Superior temporal gyrus (tissue), 1 donor: ENCODE data around the gene NUP214.
"Not testable (repeated sequence)": the region's sequence is repeated elsewhere in the genome, so short reads cannot be mapped to it uniquely, and the experiment has no call there.

Experiments used
- DNase-seq: peaks from one replicate; pipeline ENCODE4 v3.0.0-alpha.2; 2016; ENCODE audit errors: extremely low spot score

The NUP214 gene

GRCh38 chr9:131096269-131097125 lies 28.9 kb upstream of the NUP214 start, which contains the start of gene AIF1L:
AIF1L (plus strand) TSS chr9:131096531; CDS start chr9:131096630, 99 bp downstream.
- DNase-seq = peak; percentile 63

DNA sequence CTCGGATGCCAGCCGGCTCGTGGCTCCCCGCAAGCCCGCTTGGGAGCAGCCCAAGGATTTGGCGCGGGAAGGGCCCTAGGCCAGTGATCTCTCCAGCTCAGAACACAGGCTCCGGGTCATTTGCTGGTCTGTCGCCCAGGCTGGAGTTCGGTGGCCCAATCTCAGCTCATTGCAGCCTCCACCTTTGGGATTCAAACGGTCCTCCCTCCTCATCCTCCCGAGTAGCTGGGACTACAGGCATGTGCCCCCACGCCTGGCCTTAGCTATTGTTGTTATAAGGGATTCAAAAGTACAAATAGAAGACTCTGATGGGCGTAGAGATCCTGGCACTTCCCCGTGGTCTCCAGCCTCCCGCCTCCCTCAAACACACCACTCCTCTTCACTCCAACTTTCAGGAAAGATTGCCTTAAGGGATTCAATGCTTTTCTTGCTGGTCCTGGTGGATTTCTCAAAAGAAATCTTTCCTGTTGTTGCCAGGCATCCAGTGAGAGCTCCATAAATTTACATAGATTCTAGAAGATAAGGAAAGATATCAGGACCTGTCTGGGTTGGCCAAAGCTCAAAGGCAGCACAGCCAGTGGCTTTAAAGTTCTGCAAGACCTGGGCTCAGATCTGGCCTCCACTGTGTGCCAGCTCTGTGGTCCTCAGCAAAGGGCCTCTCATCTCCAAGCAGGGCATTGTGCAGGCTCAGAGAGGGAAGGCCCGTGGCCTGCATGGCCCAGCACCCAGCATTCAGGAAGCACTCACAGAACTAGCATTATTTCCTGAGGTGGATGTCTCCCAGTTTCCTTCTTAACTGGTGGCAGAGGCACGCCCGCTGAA lies 28.0 kb upstream of the NUP214 start:
- DNase-seq = no peak

- DNase-seq = no peak
These were observed 27.5 kb upstream of the NUP214 start for GRCh38 chr9:131097948-131098278.

DNA sequence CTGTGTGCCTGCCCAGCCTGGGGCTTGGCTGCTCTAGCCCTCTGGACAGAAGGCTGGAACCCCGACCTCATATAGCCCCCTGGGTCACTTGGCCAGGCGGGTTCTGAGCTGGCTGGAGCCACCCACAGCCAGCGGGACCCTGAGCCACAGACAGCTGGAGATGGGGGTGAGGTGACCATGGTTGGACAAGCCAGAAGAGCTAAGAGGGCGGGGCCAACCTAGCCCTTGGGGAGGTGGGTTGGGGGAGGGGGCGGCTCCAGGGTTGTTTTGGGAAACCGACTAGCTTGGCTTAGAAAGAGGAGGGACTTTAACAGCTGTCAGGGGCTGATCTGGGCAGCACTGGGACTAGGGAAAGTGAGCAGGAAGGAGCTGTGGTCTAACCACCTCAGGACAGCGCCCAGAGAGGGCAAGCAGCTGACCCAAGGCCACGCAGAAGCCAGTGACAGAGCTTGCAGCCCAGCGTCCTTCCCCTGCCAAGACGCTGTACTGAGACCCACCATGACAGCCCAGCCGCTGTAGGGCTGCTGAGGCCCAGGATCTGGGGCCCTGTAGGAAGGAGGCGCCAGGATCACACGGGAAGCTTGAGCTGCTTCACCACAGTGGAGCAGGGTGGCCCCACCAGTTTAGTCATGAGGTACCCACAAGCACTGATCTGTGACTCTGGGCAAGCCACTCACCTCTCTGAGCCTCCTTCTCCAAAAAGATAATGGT lies 26.8 kb upstream of the NUP214 start:
- no peak for DNase-seq

DNA sequence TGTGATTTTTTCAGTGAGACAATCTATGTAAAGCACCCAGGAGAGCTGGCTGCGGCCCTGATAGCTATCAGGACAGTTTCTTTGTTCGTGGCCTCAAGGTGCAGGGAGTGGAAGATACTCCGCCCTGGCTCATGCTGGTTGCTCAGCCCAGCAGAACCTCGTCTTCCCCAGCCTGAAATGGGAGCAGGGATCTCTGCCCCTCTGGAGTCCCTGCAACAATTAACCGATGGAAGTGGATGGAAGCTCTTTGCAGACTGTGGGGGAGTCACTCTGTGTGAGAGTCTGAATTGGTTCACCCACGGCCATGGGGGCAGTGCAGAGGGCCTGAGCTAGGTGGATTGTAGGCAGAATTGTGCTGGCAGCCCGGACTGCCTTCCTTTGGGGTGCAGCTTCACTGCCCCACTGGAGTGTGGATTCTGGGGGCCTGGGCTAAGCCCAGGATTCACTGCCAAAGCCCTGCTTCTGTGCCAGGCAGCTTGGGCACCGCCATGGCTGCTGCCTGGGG lies 26.2 kb upstream of the NUP214 start:
- DNase-seq = no peak

DNA sequence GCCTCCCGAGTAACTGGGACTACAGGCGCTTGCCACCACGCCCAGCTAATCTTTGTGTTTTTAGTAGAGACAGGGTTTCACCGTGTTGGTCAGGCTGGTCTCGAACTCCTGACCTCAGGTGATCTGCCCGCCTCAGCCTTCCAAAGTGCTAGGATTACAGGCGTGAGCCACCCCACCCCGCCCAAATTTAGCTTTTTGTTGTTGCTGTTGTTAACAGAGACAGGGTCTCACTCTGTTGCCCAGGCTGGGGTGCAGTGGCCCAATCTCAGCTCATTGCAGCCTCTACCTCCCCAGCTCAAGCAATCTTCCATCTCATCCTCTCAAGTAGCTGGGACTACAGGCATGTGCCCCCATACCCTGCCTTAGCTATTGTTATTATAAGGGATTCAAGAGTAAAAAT lies 25.5 kb upstream of the NUP214 start:
- DNase-seq = not testable (repeated sequence)

DNA sequence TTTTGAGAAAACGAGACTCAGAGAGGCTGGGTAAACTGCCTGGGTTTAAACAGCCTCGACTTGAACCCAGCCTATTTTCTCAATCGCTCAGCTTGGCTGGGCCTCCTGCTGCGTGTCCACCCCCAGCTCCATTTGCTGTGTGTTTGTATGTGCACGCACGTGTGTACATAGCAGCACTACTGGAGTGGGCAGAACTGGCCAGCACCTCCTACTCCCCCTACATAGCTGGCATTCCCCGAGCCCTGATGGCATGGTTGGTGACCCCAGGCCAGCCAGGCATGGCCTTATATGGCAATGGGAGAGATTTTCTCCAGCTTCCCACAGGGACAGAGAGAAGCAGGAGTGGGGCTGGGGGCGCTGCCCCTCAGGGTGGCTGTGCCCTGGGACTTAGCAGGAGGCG lies 24.9 kb upstream of the NUP214 start:
- no peak for DNase-seq

GRCh38 chr9:131101207-131101964 lies 24.0 kb upstream of the NUP214 start:
- DNase-seq = no peak

GRCh38 chr9:131103024-131103423 lies 22.4 kb upstream of the NUP214 start:
- DNase-seq = no peak

- DNase-seq = no peak
These were observed 21.9 kb upstream of the NUP214 start for GRCh38 chr9:131103535-131103934.

- no peak for DNase-seq
These were observed 21.2 kb upstream of the NUP214 start for GRCh38 chr9:131104016-131104740.

- no peak for DNase-seq
These were observed 19.4 kb upstream of the NUP214 start for GRCh38 chr9:131105952-131106351.

- DNase-seq = no peak
These were observed 17.6 kb upstream of the NUP214 start for GRCh38 chr9:131107760-131108159.

- no peak for DNase-seq
These were observed 14.1 kb upstream of the NUP214 start for GRCh38 chr9:131111186-131111853.

DNA sequence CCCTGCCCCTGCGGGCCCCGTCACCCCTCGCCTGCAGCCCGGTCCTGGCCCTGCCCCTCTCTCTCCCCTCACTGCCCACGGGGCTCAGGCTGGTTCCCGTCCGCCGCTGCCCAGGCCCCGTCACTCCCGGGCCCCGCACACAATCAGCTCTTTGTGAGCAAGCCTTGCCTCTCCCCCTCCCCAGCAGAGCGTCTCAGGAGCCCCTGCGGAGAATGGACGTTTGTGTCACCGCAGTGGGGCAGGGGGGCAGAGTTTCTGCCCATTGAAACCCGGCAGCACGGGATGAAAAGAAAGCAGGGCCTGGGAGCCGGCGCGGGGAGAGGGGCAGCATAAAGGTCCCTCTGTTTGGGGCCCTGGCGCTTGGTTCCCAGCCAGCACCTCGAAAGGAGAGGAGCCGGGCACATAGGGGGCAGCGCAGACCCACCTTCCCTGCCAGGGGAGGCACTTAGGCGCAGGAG lies 13.5 kb upstream of the NUP214 start:
- DNase-seq = peak; percentile 95

DNA sequence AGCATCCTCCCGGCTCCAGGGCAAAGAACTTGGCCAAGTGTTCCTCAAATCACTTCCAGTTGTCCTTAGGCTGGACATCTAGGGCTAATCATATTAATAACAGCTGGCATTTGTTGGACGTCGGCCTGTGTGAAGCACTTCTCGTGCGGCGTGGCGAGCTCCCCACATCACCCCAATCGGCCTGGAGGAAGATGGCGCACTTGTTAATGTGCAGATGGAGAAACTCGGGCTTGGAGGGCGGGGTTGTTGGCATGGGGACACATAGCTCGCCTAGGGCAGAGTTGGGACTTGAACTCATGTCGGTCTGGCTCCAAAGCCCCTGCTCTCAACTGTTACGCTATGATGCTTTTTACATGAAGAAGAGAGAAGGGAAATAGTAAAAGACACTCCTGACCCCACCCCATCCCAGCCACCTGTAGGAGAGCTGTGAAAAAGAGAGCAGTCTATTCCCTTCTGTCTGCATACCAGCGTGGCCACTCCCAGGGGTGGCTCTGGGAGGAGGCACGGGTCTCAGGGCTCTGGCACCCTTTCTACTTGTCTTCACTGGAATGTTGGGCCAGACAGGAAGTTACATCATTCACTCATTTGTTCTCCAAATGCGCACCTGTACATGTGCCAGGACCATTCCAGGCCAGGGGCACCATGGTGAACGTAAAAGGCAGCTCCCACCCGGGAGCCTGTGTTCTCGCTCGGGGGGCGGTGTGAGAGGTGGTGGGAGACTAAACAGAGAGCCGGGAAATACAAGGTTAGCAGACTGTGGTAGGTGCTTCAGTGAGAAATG lies 12.8 kb upstream of the NUP214 start:
- peak; percentile 57 for DNase-seq

DNA sequence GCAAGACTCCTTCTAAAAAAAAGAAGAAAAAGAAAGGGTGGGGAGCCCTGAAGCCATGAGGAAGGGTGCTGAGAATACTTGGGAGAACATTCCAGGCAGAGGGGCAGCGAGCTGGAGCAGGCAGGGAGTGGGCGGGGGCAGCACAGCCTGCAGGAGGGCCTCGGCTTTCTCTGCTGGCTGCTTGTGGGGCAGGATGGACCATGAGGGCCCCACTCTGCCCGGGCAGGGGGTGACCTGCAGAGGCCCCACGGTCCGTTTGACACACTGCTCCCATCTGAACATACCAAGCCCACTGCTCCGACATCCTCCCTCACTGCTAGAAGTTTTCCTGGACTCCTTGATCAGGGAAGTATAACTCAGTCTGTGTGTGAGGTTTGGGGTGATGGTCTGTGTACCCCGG lies 11.7 kb upstream of the NUP214 start:
- DNase-seq = no peak

DNA sequence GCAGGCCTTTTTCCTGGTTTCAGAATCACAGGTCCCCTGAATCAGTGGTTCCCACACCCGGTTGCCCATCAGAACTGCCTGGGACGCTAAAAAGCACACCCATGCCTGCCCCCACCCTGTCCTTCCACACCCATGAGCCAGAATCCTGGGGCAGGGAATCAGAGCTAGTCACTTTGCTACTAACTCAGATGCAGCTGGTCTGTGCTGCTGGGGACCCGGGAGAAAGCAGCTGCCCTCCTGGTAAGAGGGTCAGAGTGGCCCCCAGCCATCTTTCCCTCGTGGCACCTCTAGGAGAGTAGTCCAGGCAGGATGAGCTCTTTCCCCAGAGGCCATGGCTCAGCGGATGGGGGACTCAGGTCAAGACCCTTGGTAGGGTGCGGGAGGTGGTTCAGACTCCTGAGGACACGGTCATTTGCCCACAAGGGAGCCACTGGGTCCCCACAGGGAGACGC lies 11.3 kb upstream of the NUP214 start:
- DNase-seq = no peak

DNA sequence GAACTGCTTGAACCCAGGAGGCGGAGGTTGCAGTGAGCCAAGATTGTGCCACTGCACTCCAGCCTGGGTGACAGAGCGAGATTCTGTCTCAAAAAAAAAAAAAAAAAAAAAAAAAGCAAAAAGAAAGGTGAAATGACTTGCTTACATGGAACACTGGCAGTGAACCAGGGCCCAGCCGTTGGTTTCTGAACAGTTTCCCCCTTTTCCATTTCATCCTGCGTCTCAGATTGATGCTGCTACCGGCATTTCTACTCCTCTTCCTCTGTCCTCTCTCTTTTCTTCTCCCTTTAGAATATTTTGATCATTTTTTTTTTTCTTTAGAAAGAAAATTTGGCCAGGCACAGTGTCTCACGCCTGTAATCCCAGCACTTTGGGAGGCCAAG lies 10.0 kb upstream of the NUP214 start:
- not testable (repeated sequence) for DNase-seq
